Measurements from ENCODE around the gene DCUN1D4. TPM values are rescaled to one million over a fixed set of nuclear protein-coding genes. Genes with fewer than 3 reads are reported as not detected.

Gene DCUN1D4
- polyA plus RNA-seq, 1 of the 3 experiments (the other 2 are of a cell fraction) = 42.9 TPM

- no peak for TF ChIP-seq RAD21 (IDR thresholded peaks at IDR 0.05; ENCODE audit: low read length)
- peak; percentile 97 for TF ChIP-seq MXI1 (IDR thresholded peaks at IDR 0.05; ENCODE audit: low read depth, low read length)
- no peak for TF ChIP-seq FOXM1 (IDR thresholded peaks at IDR 0.05; ENCODE audit: low read depth)
- TF ChIP-seq SIN3A (IDR thresholded peaks at IDR 0.05; ENCODE audit: borderline replicate concordance, low read depth, low read length) = peak; percentile 90; the same call in 1 of the 2 replicates
- TF ChIP-seq TEAD4 (IDR thresholded peaks at IDR 0.05; ENCODE audit: borderline replicate concordance, insufficient read depth) = no peak
- TF ChIP-seq, protein P1, sequence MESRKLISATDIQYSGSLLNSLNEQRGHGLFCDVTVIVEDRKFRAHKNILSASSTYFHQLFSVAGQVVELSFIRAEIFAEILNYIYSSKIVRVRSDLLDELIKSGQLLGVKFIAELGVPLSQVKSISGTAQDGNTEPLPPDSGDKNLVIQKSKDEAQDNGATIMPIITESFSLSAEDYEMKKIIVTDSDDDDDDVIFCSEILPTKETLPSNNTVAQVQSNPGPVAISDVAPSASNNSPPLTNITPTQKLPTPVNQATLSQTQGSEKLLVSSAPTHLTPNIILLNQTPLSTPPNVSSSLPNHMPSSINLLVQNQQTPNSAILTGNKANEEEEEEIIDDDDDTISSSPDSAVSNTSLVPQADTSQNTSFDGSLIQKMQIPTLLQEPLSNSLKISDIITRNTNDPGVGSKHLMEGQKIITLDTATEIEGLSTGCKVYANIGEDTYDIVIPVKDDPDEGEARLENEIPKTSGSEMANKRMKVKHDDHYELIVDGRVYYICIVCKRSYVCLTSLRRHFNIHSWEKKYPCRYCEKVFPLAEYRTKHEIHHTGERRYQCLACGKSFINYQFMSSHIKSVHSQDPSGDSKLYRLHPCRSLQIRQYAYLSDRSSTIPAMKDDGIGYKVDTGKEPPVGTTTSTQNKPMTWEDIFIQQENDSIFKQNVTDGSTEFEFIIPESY (IDR thresholded peaks at IDR 0.05; ENCODE audit: borderline replicate concordance, low read depth) = no peak
- peak; percentile 63 for TF ChIP-seq RFX5 (IDR thresholded peaks at IDR 0.05; ENCODE audit: low read length)
- TF ChIP-seq, protein P2, sequence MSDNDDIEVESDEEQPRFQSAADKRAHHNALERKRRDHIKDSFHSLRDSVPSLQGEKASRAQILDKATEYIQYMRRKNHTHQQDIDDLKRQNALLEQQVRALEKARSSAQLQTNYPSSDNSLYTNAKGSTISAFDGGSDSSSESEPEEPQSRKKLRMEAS (IDR thresholded peaks at IDR 0.05; ENCODE audit: low read depth) = peak; percentile 96
- TF ChIP-seq, protein P3, sequence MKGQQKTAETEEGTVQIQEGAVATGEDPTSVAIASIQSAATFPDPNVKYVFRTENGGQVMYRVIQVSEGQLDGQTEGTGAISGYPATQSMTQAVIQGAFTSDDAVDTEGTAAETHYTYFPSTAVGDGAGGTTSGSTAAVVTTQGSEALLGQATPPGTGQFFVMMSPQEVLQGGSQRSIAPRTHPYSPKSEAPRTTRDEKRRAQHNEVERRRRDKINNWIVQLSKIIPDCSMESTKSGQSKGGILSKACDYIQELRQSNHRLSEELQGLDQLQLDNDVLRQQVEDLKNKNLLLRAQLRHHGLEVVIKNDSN (IDR thresholded peaks at IDR 0.05; ENCODE audit: borderline replicate concordance, low read depth) = peak; percentile 81
- peak; percentile 42; the same call in 1 of the 2 replicates for TF ChIP-seq GABPA (IDR thresholded peaks at IDR 0.05; ENCODE audit: low read depth)
- TF ChIP-seq, protein P4, sequence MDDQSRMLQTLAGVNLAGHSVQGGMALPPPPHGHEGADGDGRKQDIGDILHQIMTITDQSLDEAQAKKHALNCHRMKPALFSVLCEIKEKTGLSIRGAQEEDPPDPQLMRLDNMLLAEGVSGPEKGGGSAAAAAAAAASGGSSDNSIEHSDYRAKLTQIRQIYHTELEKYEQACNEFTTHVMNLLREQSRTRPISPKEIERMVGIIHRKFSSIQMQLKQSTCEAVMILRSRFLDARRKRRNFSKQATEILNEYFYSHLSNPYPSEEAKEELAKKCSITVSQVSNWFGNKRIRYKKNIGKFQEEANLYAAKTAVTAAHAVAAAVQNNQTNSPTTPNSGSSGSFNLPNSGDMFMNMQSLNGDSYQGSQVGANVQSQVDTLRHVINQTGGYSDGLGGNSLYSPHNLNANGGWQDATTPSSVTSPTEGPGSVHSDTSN (IDR thresholded peaks at IDR 0.05) = peak; percentile 6; the same call in 1 of the 2 replicates
Measured at GRCh38 chr4:51844153-51845054, 1.5 kb downstream of the DCUN1D4 start (continued).

GRCh38 chr4:51845055-51845426 is 2.1 kb downstream of the DCUN1D4 start:
- Histone ChIP-seq H3K4me2 (peak overlapping the region; percentile 76), H3K79me2 (ENCODE audit: insufficient read depth) (peaks cover 62% of the 10 kb centered on the region), H3K9ac (peak overlapping the region; percentile 75; the same call in 1 of the 2 replicates), H3K27ac (ENCODE audit: low read depth in 2 of 2, low read length in 1 of 2) (peak overlapping the region; percentile 76 to 90; a peak in 3 of 4 replicates), H4K20me1 (ENCODE audit: insufficient read depth) (peaks cover 52% of the 10 kb centered on the region), H3K9me2 (no peaks in the 10 kb centered on the region), H2AFZ (ENCODE audit: low read depth) (peak overlapping the region; percentile 63; the same call in 1 of the 2 replicates), H3K4me1 (ENCODE audit: control insufficient read depth in 1 of 2, insufficient read depth in 2 of 2, low read depth in 1 of 2, low read length in 1 of 2) (peaks cover 7 to 15% of the 10 kb centered on the region in 2 experiments; a peak in 2 of 4 replicates), H3K9me3 (no peaks in the 10 kb centered on the region), H3K36me3 (replicated peaks in 1 of 2; ENCODE audit: control insufficient read depth in 1 of 2, insufficient read depth in 2 of 2, low read length in 1 of 2) (peaks cover 11 to 13% of the 10 kb centered on the region in 2 experiments), H3K4me3 (ENCODE audit: low read depth in 2 of 2, low read length in 1 of 2) (peak overlapping the region; percentile 74 to 89), H3F3A (replicated peaks; ENCODE audit: insufficient read depth) (no peaks in the 10 kb centered on the region), H3K27me3 (ENCODE audit: insufficient read depth) (no peaks in the 10 kb centered on the region)
- WGBS (ENCODE audit: low lambda C conversion rate) = 41% methylated on average over 6 of the region's 6 CpGs
- TF ChIP-seq RCOR1 (IDR thresholded peaks at IDR 0.05; ENCODE audit: low read length) (no peak), SIN3A (IDR thresholded peaks at IDR 0.05; ENCODE audit: borderline replicate concordance, low read depth, low read length) (no peak)
- POLR2A ChIA-PET = no interaction called here
- no peak for DNase-seq
- CTCF ChIA-PET = no interaction called here
